ENCODE data around the gene SELENOF.
A peak's percentile ranks its signal among the peaks of the same experiment; 100 is the strongest.
"Not testable (repeated sequence)": the region's sequence is repeated elsewhere in the genome, so short reads cannot be mapped to it uniquely, and the experiment has no call there.

Gene SELENOF

GRCh38 chr1:86915737-86916235 lies 1.9 kb upstream of the SELENOF start:
- DNase-seq, result no peak

DNA sequence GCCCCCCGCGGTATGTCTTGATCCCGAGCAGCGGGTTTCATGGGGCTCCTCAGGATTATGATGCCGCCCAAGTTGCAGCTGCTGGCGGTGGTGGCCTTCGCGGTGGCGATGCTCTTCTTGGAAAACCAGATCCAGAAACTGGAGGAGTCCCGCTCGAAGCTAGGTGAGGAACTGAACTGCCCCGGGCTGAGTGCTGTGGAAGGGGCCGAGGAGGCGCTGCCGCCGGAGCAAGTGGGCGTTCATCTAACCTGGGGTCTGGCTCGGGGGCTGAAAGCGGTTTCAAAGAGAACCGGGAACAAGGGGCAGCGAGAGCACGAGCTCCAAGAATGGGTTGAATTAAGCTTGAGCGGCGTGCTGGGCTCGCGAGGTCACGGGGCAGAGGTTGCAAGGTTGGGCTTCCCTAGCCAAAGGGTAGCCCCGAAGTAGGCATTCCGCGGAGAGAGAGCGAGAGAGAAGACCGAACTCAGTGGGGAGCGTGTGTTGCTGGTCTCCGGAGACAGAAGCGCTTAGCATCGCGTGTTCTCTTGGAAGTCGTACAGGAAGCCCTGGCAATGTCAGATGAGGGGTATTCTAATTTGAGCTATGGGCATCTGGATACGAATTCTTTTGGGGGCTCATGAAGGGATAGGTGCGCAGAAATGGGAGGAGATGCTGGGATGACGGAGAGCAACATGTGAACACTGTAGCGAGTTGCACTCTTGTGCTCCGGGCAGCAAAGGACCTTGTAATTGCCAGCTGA lies 1.2 kb upstream of the SELENOF start:
- DNase-seq, result peak; percentile 52 to 72

GRCh38 chr1:86914601-86914997 lies 673 bp upstream of the SELENOF start, which contains the start of gene HS2ST1:
Gene HS2ST1, plus strand, starts transcription at chr1:86914635.
- no peak for DNase-seq

GRCh38 chr1:86913399-86913895 lies 479 bp downstream of the SELENOF start:
- DNase-seq, result no peak

- DNase-seq, result no peak
Measured at GRCh38 chr1:86912281-86912900, 1.5 kb downstream of the SELENOF start.

GRCh38 chr1:86906419-86906818 lies 7.5 kb downstream of the SELENOF start:
- DNase-seq, result no peak

GRCh38 chr1:86905875-86906274 lies 8.1 kb downstream of the SELENOF start:
- no peak for DNase-seq

DNA sequence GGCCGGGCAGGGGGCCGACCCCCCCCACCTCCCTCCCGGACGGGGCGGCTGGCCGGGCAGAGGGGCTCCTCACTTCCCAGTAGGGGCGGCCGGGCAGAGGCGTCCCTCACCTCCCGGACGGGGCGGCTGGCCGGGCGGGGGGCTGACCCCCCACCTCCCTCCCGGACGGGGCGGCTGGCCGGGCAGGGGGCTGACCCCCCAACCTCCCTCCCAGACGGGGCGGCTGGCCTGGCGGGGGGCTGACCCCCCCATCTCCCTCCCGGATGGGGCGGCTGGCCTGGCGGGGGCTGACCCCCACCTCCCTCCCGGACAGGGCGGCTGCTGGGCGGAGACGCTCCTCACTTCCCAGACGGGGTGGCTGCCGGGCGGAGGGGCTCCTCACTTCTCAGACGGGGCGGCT lies 14.5 kb downstream of the SELENOF start:
- not testable (repeated sequence) for DNase-seq

GRCh38 chr1:86888327-86888726 lies 25.6 kb downstream of the SELENOF start:
- no peak for DNase-seq

DNA sequence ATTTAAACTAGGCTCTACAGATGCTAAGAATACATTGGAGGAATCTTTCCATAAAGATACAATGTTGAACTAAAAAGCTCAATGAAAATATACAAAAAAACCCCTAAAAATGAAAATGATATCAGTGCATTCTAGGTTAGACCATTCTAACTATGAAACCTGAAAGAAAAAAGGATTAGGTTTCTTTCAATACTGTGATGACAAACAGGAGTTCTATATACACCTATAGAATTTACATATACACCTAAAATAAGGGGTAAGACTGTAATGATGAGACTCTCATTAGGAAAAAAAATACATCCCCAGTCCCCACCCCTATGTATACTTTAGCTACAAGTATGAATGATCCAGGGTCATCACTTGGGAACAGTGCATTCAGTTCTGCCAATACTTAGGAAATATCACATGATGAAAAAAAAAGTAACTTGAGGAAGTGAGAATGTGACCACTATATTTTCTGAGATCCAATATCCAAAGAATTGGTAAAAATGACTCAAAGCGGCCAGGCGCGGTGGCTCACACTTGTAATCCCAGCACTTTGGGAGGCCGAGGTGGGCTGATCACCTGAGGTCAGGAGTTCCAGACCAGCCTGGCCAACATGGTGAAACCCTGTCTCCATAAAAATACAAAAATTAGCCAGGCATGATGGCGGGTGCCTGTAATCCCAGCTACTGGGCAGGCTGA lies 26.3 kb downstream of the SELENOF start:
- DNase-seq, result no peak

GRCh38 chr1:86875722-86876121 lies 38.2 kb downstream of the SELENOF start:
- DNase-seq, result no peak

DNA sequence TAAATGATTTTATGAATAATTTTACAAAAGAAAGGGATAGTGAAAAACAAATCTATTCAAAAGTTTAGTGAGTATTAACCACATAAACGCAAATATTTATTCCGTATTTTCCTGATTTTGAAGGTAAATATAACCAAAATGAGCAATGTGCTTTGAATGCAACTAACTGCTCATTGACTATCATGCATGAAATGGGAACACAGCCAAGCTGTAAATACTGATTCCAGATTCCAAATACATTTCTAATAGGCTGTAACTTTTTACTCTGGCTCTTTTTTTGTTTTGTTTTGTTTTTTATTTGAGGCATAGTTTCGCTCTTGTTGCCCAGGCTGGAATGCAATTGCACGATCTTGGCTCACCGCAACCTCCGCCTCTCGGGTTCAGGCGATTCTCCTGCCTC lies 41.8 kb downstream of the SELENOF start:
- no peak for DNase-seq

GRCh38 chr1:86871001-86871400 lies 42.9 kb downstream of the SELENOF start:
- DNase-seq, result no peak

- DNase-seq, result no peak
Measured at GRCh38 chr1:86868477-86868876, 45.4 kb downstream of the SELENOF start.

DNA sequence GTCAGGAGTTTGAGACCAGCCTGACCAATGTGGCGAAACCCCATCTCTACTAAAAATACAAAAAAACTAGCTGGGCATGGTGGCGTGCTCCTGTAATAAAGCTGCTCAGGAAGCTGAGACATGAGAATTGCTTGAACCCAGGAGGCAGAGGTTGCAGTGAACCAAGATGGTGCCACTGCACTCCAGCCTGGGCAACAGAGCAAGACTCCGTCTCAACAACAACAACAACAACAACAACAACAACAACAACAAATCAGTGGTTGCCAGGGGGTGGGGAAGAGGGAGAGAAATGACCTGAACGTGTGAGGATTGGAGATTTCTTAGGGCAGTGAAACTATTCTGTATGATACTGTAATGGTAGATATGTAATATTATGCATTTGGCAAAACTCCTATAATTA lies 46.6 kb downstream of the SELENOF start:
- DNase-seq, result not testable (repeated sequence)

DNA sequence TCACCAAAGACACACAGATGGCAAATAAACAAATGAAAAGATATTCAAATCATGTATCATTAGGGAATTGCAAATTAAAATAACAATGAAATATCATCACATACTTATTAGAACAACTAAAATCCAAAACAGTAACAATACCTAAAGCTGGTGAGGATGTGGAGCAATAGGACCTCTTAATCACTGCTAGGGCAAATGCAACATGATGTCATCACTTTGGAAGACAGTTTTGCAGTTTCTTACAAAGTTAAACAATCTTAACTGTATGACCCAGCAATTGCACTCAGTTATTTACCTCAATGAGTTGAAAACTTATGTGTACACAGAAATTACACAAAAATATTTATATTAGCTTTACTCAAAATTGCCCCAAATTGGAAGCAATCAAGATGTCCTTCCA lies 47.3 kb downstream of the SELENOF start:
- no peak for DNase-seq

- no peak for DNase-seq
Measured at GRCh38 chr1:86865973-86866637, 47.8 kb downstream of the SELENOF start.

- DNase-seq, result no peak
Measured at GRCh38 chr1:86862920-86863319, 51.0 kb downstream of the SELENOF start.

GRCh38 chr1:86861424-86861823 lies 52.5 kb downstream of the SELENOF start:
- DNase-seq, result no peak

DNA sequence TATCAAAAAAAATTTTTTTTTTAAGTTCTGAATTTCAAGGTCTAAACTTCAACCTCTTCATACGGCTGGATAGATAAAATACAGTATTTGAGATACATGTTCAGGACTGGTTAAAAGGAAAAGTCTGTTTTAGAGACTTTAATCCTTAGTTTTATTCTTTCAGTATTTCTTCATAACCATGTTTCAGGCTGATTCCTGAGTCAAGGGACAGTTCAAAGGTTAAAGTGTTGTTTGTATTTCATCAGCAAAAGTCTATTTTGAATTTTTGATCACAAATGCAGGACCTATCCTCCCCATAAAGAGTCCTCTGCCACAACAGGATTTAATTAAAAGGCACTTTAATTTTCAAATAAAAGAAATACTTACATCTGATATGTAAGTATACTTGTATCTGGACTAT lies 53.5 kb downstream of the SELENOF start:
- DNase-seq, result no peak

GRCh38 chr1:86860020-86860419 lies 53.9 kb downstream of the SELENOF start:
- no peak for DNase-seq

DNA sequence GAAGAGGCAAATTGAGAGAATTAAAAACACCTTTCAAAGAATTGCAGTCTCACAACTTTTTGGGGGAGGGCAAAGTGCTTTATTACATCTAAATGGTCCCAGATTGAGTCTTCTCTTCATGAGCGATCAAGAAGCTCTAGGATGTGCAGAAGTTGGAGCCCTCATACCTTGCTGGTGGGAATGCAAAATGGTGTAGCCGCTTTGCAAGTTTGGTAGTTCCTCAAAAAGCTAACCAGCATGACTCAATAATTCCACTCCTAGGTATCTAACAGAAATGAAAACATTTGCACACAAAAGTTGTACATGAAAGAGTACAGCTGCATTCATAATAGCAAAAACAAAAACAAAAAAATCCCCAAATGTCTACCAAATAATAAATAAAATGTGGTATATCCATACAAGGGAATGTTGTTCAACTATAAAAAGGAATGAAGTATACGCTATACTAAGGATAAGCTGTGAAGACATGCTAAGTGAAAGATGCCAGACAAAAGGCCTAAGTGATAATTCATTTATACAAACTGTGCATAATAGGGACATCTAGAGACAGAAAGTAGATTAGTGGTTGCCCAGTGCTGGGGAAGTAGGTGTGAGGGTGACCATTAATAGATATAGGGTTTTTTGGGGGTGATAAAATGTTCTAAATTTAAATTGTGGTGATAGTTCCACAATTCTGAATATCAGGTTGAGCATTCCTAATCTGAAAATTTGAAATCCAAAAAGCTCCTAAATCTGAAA lies 55.2 kb downstream of the SELENOF start:
- DNase-seq, result no peak

Measured in SHP77 (cell line).